Sigmoid colon (tissue), 4 donors: ENCODE measurements around the gene NPIPA7.
"Not testable (repeated sequence)": the region's sequence is repeated elsewhere in the genome, so short reads cannot be mapped to it uniquely, and the experiment has no call there.

Source experiments
- POLR2A ChIP-seq, 2 donors: fragments of 450-650 bp; IDR thresholded peaks; one replicate each; pipeline ENCODE4 v1.6.1; 2016; ENCODE audit warnings: antibody characterized with exemption in 2 of 2, mild to moderate bottlenecking in 2 of 2, moderate library complexity in 2 of 2
- POLR2AphosphoS5 ChIP-seq, 4 donors: sonication (generic); formaldehyde crosslinking; IDR thresholded peaks; one replicate each; pipeline ENCODE4 v1.6.1; 2017; ENCODE audit warnings: antibody characterized with exemption in 4 of 4
- TF ChIP-seq, protein P1 (sequence below), 4 experiments: fragments of 450-650 bp in 3 of 4; fragments of 200-600 bp in 1 of 4; IDR thresholded peaks; one replicate each; pipeline ENCODE4 v1.5.1; 2016 to 2019; ENCODE audit warnings: antibody characterized with exemption in 4 of 4, mild to moderate bottlenecking in 3 of 4, moderate library complexity in 2 of 4

GRCh38 chr16:16404283-16404682, 25.3 kb downstream of the NPIPA7 start:
- TF ChIP-seq, protein P1, sequence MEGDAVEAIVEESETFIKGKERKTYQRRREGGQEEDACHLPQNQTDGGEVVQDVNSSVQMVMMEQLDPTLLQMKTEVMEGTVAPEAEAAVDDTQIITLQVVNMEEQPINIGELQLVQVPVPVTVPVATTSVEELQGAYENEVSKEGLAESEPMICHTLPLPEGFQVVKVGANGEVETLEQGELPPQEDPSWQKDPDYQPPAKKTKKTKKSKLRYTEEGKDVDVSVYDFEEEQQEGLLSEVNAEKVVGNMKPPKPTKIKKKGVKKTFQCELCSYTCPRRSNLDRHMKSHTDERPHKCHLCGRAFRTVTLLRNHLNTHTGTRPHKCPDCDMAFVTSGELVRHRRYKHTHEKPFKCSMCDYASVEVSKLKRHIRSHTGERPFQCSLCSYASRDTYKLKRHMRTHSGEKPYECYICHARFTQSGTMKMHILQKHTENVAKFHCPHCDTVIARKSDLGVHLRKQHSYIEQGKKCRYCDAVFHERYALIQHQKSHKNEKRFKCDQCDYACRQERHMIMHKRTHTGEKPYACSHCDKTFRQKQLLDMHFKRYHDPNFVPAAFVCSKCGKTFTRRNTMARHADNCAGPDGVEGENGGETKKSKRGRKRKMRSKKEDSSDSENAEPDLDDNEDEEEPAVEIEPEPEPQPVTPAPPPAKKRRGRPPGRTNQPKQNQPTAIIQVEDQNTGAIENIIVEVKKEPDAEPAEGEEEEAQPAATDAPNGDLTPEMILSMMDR (IDR thresholded peaks at IDR 0.05), result not testable (repeated sequence)
- TF ChIP-seq POLR2AphosphoS5, POLR2A (IDR thresholded peaks at IDR 0.05): not testable (repeated sequence)
